ENCODE measurements around the gene TMEM229B.

The TMEM229B gene

GRCh38 chr14:67482231-67483164 is 6.0 kb downstream of the TMEM229B start:
- no peaks in the 10 kb centered on the region for H3K9me3 ChIP-seq (ENCODE audit: insufficient read depth, low read depth, low read length)
- H3K36me3 ChIP-seq (ENCODE audit: insufficient read depth, low read depth, low read length), result no peaks in the 10 kb centered on the region
- H3K27ac ChIP-seq (ENCODE audit: low read length), result no peak overlapping the region
- H3K27me3 ChIP-seq (ENCODE audit: insufficient read depth, low read length), result no peaks in the 10 kb centered on the region
- H3K4me1 ChIP-seq (ENCODE audit: insufficient read depth, low read length), result no peaks in the 10 kb centered on the region
- H3K9ac ChIP-seq (ENCODE audit: low read depth, low read length), result no peak overlapping the region
- no peak overlapping the region for H3K4me3 ChIP-seq (ENCODE audit: low read length)

GRCh38 chr14:67480011-67480410 is 8.5 kb downstream of the TMEM229B start:
- H3K27me3 ChIP-seq (ENCODE audit: insufficient read depth, low read length), result no peaks in the 10 kb centered on the region
- H3K27ac ChIP-seq (ENCODE audit: low read length), result no peak overlapping the region
- no peaks in the 10 kb centered on the region for H3K4me1 ChIP-seq (ENCODE audit: insufficient read depth, low read length)
- H3K9ac ChIP-seq (ENCODE audit: low read depth, low read length), result no peak overlapping the region
- H3K4me3 ChIP-seq (ENCODE audit: low read length), result no peak overlapping the region
- H3K36me3 ChIP-seq (ENCODE audit: insufficient read depth, low read depth, low read length), result no peaks in the 10 kb centered on the region
- H3K9me3 ChIP-seq (ENCODE audit: insufficient read depth, low read depth, low read length), result no peaks in the 10 kb centered on the region

- Histone ChIP-seq H3K9me3 (ENCODE audit: insufficient read depth, low read depth, low read length) (no peaks in the 10 kb centered on the region), H3K27ac (ENCODE audit: low read length) (no peak overlapping the region), H3K27me3 (ENCODE audit: insufficient read depth, low read length) (no peaks in the 10 kb centered on the region), H3K9ac (ENCODE audit: low read depth, low read length) (no peak overlapping the region), H3K4me1 (ENCODE audit: insufficient read depth, low read length) (no peaks in the 10 kb centered on the region), H3K36me3 (ENCODE audit: insufficient read depth, low read depth, low read length) (no peaks in the 10 kb centered on the region), H3K4me3 (ENCODE audit: low read length) (no peak overlapping the region)
Measured at GRCh38 chr14:67478800-67479084, 9.8 kb downstream of the TMEM229B start.

- Histone ChIP-seq H3K27me3 (ENCODE audit: insufficient read depth, low read length) (no peaks in the 10 kb centered on the region), H3K36me3 (ENCODE audit: insufficient read depth, low read depth, low read length) (no peaks in the 10 kb centered on the region), H3K4me1 (ENCODE audit: insufficient read depth, low read length) (no peaks in the 10 kb centered on the region), H3K9ac (ENCODE audit: low read depth, low read length) (no peak overlapping the region), H3K4me3 (ENCODE audit: low read length) (no peak overlapping the region), H3K9me3 (ENCODE audit: insufficient read depth, low read depth, low read length) (no peaks in the 10 kb centered on the region), H3K27ac (ENCODE audit: low read length) (no peak overlapping the region)
Measured at GRCh38 chr14:67477926-67478799, 10.4 kb downstream of the TMEM229B start.

GRCh38 chr14:67474366-67474765 is 14.2 kb downstream of the TMEM229B start:
- H3K9me3 ChIP-seq (ENCODE audit: insufficient read depth, low read depth, low read length), result no peaks in the 10 kb centered on the region
- H3K27me3 ChIP-seq (ENCODE audit: insufficient read depth, low read length), result no peaks in the 10 kb centered on the region
- no peak overlapping the region for H3K9ac ChIP-seq (ENCODE audit: low read depth, low read length)
- H3K4me1 ChIP-seq (ENCODE audit: insufficient read depth, low read length), result no peaks in the 10 kb centered on the region; the same call in 1 of the 2 replicates
- H3K4me3 ChIP-seq (ENCODE audit: low read length), result no peak overlapping the region
- no peak overlapping the region for H3K27ac ChIP-seq (ENCODE audit: low read length)
- H3K36me3 ChIP-seq (ENCODE audit: insufficient read depth, low read depth, low read length), result no peaks in the 10 kb centered on the region

GRCh38 chr14:67473290-67474082 is 15.0 kb downstream of the TMEM229B start:
- no peak overlapping the region for H3K27ac ChIP-seq (ENCODE audit: low read length)
- H3K27me3 ChIP-seq (ENCODE audit: insufficient read depth, low read length), result no peaks in the 10 kb centered on the region
- H3K9me3 ChIP-seq (ENCODE audit: insufficient read depth, low read depth, low read length), result no peaks in the 10 kb centered on the region
- H3K9ac ChIP-seq (ENCODE audit: low read depth, low read length), result no peak overlapping the region
- H3K36me3 ChIP-seq (ENCODE audit: insufficient read depth, low read depth, low read length), result no peaks in the 10 kb centered on the region
- no peaks in the 10 kb centered on the region; the same call in 1 of the 2 replicates for H3K4me1 ChIP-seq (ENCODE audit: insufficient read depth, low read length)
- no peak overlapping the region for H3K4me3 ChIP-seq (ENCODE audit: low read length)

GRCh38 chr14:67472726-67473125 is 15.8 kb downstream of the TMEM229B start:
- no peaks in the 10 kb centered on the region for H3K36me3 ChIP-seq (ENCODE audit: insufficient read depth, low read depth, low read length)
- no peaks in the 10 kb centered on the region for H3K27me3 ChIP-seq (ENCODE audit: insufficient read depth, low read length)
- H3K4me1 ChIP-seq (ENCODE audit: insufficient read depth, low read length), result no peaks in the 10 kb centered on the region; the same call in 1 of the 2 replicates
- H3K4me3 ChIP-seq (ENCODE audit: low read length), result no peak overlapping the region
- no peak overlapping the region for H3K9ac ChIP-seq (ENCODE audit: low read depth, low read length)
- no peak overlapping the region for H3K27ac ChIP-seq (ENCODE audit: low read length)
- H3K9me3 ChIP-seq (ENCODE audit: insufficient read depth, low read depth, low read length), result no peaks in the 10 kb centered on the region

- Histone ChIP-seq H3K4me3 (ENCODE audit: low read length) (no peak overlapping the region), H3K27me3 (ENCODE audit: insufficient read depth, low read length) (no peaks in the 10 kb centered on the region), H3K27ac (ENCODE audit: low read length) (no peak overlapping the region), H3K4me1 (ENCODE audit: insufficient read depth, low read length) (no peaks in the 10 kb centered on the region; the same call in 1 of the 2 replicates), H3K36me3 (ENCODE audit: insufficient read depth, low read depth, low read length) (no peaks in the 10 kb centered on the region), H3K9me3 (ENCODE audit: insufficient read depth, low read depth, low read length) (no peaks in the 10 kb centered on the region), H3K9ac (ENCODE audit: low read depth, low read length) (no peak overlapping the region)
Measured at GRCh38 chr14:67469954-67470353, 18.6 kb downstream of the TMEM229B start.

GRCh38 chr14:67468378-67468730 is 20.2 kb downstream of the TMEM229B start:
- H3K4me1 ChIP-seq (ENCODE audit: insufficient read depth, low read length), result no peaks in the 10 kb centered on the region; the same call in 1 of the 2 replicates
- no peaks in the 10 kb centered on the region for H3K36me3 ChIP-seq (ENCODE audit: insufficient read depth, low read depth, low read length)
- H3K9ac ChIP-seq (ENCODE audit: low read depth, low read length), result no peak overlapping the region
- H3K27me3 ChIP-seq (ENCODE audit: insufficient read depth, low read length), result no peaks in the 10 kb centered on the region
- no peak overlapping the region for H3K4me3 ChIP-seq (ENCODE audit: low read length)
- no peaks in the 10 kb centered on the region for H3K9me3 ChIP-seq (ENCODE audit: insufficient read depth, low read depth, low read length)
- H3K27ac ChIP-seq (ENCODE audit: low read length), result no peak overlapping the region

GRCh38 chr14:67467134-67467533 is 21.4 kb downstream of the TMEM229B start:
- no peaks in the 10 kb centered on the region for H3K27me3 ChIP-seq (ENCODE audit: insufficient read depth, low read length)
- no peak overlapping the region for H3K27ac ChIP-seq (ENCODE audit: low read length)
- H3K9me3 ChIP-seq (ENCODE audit: insufficient read depth, low read depth, low read length), result no peaks in the 10 kb centered on the region
- no peak overlapping the region for H3K9ac ChIP-seq (ENCODE audit: low read depth, low read length)
- no peaks in the 10 kb centered on the region for H3K4me1 ChIP-seq (ENCODE audit: insufficient read depth, low read length)
- H3K4me3 ChIP-seq (ENCODE audit: low read length), result no peak overlapping the region
- no peaks in the 10 kb centered on the region for H3K36me3 ChIP-seq (ENCODE audit: insufficient read depth, low read depth, low read length)

GRCh38 chr14:67464879-67465278 is 23.6 kb downstream of the TMEM229B start:
- Histone ChIP-seq H3K27me3 (ENCODE audit: insufficient read depth, low read length) (no peaks in the 10 kb centered on the region), H3K9me3 (ENCODE audit: insufficient read depth, low read depth, low read length) (no peaks in the 10 kb centered on the region), H3K27ac (ENCODE audit: low read length) (no peak overlapping the region), H3K9ac (ENCODE audit: low read depth, low read length) (no peak overlapping the region), H3K4me3 (ENCODE audit: low read length) (no peak overlapping the region), H3K4me1 (ENCODE audit: insufficient read depth, low read length) (no peaks in the 10 kb centered on the region), H3K36me3 (ENCODE audit: insufficient read depth, low read depth, low read length) (no peaks in the 10 kb centered on the region)
